ENCODE data around the gene LRRC72.
"Not testable (repeated sequence)": the region's sequence is repeated elsewhere in the genome, so short reads cannot be mapped to it uniquely, and the experiment has no call there.

Gene LRRC72

DNA sequence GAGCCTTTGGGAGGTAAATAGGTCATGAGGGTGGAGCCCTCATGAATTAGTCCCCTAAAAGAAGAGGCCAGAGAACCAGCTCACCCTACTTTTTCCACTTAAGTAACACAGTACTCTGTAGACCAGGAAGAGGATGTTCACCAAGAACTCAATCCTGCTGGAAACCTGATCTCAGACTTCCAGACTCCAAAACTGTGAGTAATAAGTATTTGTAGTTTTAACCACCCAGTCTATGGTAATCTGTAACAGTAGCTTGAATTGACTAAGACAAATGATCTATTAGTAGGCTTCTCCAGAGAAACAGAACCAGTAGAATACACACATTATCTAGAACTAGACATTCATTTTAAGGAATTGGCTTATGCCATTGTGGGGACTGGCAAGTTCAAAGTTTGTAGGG is 67.4 kb downstream of the LRRC72 start:
- TF ChIP-seq, protein P1, sequence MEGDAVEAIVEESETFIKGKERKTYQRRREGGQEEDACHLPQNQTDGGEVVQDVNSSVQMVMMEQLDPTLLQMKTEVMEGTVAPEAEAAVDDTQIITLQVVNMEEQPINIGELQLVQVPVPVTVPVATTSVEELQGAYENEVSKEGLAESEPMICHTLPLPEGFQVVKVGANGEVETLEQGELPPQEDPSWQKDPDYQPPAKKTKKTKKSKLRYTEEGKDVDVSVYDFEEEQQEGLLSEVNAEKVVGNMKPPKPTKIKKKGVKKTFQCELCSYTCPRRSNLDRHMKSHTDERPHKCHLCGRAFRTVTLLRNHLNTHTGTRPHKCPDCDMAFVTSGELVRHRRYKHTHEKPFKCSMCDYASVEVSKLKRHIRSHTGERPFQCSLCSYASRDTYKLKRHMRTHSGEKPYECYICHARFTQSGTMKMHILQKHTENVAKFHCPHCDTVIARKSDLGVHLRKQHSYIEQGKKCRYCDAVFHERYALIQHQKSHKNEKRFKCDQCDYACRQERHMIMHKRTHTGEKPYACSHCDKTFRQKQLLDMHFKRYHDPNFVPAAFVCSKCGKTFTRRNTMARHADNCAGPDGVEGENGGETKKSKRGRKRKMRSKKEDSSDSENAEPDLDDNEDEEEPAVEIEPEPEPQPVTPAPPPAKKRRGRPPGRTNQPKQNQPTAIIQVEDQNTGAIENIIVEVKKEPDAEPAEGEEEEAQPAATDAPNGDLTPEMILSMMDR (conservative IDR thresholded peaks at IDR 0.05; ENCODE audit: control insufficient read depth, insufficient read depth, low read depth, low read length): no peak
- DNase-seq (ENCODE audit: low read depth): peak; percentile 58
- H3K4me3 ChIP-seq (ENCODE audit: control insufficient read depth, low read depth, low read length): no peak overlapping the region

DNA sequence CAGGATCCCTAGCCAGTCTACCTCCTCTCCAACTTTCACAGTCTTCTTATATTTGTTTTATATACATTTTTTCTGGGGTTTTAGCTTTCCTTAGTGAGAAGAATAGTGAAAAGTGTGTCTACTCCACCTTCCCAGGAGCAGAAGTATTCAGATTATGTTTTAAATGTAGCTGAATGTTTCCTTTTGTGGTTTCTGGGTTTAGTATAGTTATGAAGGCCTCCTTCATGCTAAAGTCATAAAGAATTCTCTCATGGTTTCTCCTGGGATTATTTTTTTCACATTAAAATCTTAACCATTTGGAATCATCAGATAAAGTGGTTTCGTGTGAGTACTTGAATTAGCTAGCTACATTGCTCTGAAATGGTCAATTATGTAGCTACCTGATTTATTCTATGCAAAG is 68.1 kb downstream of the LRRC72 start:
- TF ChIP-seq, protein P1 (conservative IDR thresholded peaks at IDR 0.05; ENCODE audit: control insufficient read depth, insufficient read depth, low read depth, low read length): no peak
- no peak overlapping the region for H3K4me3 ChIP-seq (ENCODE audit: control insufficient read depth, low read depth, low read length)

DNA sequence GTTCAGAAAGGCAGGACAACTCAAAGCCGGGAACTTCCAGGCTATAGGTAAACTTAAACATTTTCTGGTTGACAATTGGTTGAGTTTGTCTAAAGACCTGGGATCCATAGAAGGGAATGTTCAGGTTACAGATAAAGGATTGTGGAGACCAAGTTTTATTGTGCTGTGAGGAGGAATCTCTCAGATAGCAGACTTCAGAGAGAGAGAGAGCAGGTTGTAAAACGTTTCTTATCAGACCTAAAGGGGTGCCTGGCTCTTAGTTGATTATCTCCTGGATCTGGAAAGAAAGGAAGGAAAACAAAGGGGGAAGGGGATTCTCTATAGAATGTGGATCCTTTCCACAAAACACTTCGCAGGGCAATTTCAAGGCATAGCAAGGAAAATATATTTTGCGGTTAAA is 69.0 kb downstream of the LRRC72 start:
- not testable (repeated sequence) for DNase-seq (ENCODE audit: low read depth); H3K4me3 ChIP-seq (ENCODE audit: control insufficient read depth, low read depth, low read length)

More for the DNA sequence above, 68.1 kb downstream of the LRRC72 start:
- DNase-seq (ENCODE audit: low read depth): no peak

DNA sequence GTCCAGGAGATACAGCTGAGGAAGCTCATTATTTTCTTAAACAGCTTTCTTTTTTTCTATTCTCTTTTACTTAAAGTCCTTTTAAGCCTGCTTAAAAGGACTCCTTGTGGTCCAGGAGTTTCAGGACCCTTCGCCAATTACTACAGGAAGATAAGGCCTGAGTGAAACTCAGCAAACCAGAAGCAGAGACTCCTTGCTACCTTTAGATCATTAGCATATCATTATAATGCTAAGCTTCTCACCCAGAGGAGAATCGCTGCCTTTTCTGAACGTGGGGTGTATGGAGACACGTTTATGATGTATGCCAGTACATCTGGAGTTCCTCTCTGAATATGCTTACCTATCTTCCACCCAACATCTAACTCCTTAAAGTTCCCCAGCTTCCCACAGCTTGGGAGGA is 71.4 kb downstream of the LRRC72 start:
- H3K4me3 ChIP-seq (ENCODE audit: control insufficient read depth, low read depth, low read length): no peak overlapping the region
- TF ChIP-seq, protein P1 (conservative IDR thresholded peaks at IDR 0.05; ENCODE audit: control insufficient read depth, insufficient read depth, low read depth, low read length): no peak
- no peak for DNase-seq (ENCODE audit: low read depth)

DNA sequence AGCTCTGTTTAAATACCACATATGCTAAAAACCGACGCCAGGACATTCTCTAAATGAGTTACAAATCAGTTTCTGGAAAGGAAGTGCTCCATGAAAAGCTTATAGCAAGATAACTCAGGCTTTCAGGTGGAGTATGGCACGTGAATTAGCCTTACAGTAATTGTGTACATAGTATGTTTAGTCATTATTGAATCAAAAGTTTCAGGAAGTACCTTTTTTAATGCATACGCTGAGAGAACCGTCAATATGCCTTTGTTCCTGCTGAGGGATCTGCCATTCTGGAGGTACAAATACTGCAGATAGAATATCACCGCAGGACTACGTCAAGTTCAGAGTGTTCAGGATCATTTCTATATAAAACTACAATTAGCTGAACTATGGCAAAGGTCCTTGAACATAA is 73.2 kb downstream of the LRRC72 start:
- TF ChIP-seq, protein P1 (conservative IDR thresholded peaks at IDR 0.05; ENCODE audit: control insufficient read depth, insufficient read depth, low read depth, low read length): no peak
- DNase-seq (ENCODE audit: low read depth): no peak

GRCh38 chr7:16603633-16604032 is 77.0 kb downstream of the LRRC72 start:
- H3K4me3 ChIP-seq (ENCODE audit: control insufficient read depth, low read depth, low read length): no peak overlapping the region
- DNase-seq (ENCODE audit: low read depth): no peak
- TF ChIP-seq, protein P1 (conservative IDR thresholded peaks at IDR 0.05; ENCODE audit: control insufficient read depth, insufficient read depth, low read depth, low read length): no peak

More for the DNA sequence above, 73.2 kb downstream of the LRRC72 start:
- H3K4me3 ChIP-seq (ENCODE audit: control insufficient read depth, low read depth, low read length): no peak overlapping the region

- no peak overlapping the region for H3K4me3 ChIP-seq (ENCODE audit: control insufficient read depth, low read depth, low read length)
- TF ChIP-seq, protein P1 (conservative IDR thresholded peaks at IDR 0.05; ENCODE audit: control insufficient read depth, insufficient read depth, low read depth, low read length): peak; percentile 48
- DNase-seq (ENCODE audit: low read depth): peak; percentile 51
Observed at GRCh38 chr7:16604054-16604453, 77.4 kb downstream of the LRRC72 start.
